Breast epithelium (tissue), 3 donors: Measurements from ENCODE around the gene COTL1.

Source experiments
- POLR2A ChIP-seq: fragments of 450-650 bp; IDR thresholded peaks from one replicate; pipeline ENCODE4 v1.6.1; 2016; ENCODE audit warnings: antibody characterized with exemption, mild to moderate bottlenecking, moderate library complexity
- POLR2AphosphoS5 ChIP-seq, 3 donors: sonication (generic); formaldehyde crosslinking; IDR thresholded peaks; one replicate each; pipeline ENCODE4 v1.6.1; 2017; ENCODE audit warnings: antibody characterized with exemption in 3 of 3
- TF ChIP-seq, protein P1 (sequence below), 3 donors: fragments of 450-650 bp; IDR thresholded peaks; one replicate each; pipeline ENCODE4 v1.5.1; 2016 to 2017; ENCODE audit warnings: antibody characterized with exemption in 3 of 3, mild to moderate bottlenecking in 3 of 3, moderate library complexity in 3 of 3

DNA sequence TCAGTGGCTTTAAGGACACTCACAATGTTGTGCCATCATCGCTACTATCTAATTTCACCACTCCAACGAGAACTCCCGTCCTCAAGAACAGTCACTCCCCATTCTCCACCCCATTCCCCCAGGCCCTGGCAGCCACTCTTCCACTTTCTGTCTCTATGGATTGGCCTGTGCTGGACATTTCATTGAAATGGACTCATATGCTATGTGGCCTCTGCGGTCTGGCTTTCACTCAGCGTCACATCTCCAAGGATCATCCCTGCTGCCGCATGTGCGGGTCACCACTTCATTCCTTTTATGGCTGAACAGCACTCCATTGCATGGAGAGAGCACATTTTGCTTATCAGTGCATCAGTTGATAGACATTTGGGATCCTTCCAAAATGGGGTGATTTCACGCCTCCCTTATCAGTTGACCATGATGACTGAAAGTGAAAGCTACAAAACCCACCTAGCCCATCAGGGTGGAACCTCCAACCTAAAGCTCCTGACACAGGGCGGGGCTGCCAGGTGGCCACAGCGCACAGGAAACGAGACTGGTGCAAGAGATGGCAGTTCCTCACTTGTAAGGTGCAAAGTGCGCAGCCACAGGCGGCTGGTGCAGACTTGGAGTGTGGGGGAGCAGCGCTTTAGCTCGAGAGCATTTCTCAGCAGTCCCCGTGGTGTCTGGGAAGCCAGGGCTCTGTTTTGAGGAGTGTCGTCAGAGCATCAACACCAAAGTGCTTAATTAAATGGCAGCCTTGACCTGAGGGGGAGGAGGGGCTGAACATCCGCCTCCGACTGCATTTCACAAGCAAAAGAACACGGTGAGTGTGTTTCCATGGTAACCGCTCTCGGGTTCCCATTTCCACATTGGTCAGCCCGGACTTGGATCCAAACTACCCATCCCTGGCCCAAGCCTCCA is 23.8 kb downstream of the COTL1 start:
- TF ChIP-seq POLR2A (no peak), POLR2AphosphoS5 (IDR thresholded peaks at IDR 0.05) (no peak)
- TF ChIP-seq, protein P1, sequence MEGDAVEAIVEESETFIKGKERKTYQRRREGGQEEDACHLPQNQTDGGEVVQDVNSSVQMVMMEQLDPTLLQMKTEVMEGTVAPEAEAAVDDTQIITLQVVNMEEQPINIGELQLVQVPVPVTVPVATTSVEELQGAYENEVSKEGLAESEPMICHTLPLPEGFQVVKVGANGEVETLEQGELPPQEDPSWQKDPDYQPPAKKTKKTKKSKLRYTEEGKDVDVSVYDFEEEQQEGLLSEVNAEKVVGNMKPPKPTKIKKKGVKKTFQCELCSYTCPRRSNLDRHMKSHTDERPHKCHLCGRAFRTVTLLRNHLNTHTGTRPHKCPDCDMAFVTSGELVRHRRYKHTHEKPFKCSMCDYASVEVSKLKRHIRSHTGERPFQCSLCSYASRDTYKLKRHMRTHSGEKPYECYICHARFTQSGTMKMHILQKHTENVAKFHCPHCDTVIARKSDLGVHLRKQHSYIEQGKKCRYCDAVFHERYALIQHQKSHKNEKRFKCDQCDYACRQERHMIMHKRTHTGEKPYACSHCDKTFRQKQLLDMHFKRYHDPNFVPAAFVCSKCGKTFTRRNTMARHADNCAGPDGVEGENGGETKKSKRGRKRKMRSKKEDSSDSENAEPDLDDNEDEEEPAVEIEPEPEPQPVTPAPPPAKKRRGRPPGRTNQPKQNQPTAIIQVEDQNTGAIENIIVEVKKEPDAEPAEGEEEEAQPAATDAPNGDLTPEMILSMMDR (IDR thresholded peaks at IDR 0.05): no peak
